ENCODE results near the gene MRPL41.
"Not testable (repeated sequence)": the region's sequence is repeated elsewhere in the genome, so short reads cannot be mapped to it uniquely, and the experiment has no call there.

Gene MRPL41

GRCh38 chr9:137521405-137521985 lies 30.2 kb upstream of the MRPL41 start:
- DNase-seq (ENCODE audit: low spot score) = no peak

- DNase-seq (ENCODE audit: low spot score) = no peak
These were observed 28.8 kb upstream of the MRPL41 start for GRCh38 chr9:137522746-137523455.

- no peak for DNase-seq (ENCODE audit: low spot score)
These were observed 27.3 kb upstream of the MRPL41 start for GRCh38 chr9:137524161-137524980.

DNA sequence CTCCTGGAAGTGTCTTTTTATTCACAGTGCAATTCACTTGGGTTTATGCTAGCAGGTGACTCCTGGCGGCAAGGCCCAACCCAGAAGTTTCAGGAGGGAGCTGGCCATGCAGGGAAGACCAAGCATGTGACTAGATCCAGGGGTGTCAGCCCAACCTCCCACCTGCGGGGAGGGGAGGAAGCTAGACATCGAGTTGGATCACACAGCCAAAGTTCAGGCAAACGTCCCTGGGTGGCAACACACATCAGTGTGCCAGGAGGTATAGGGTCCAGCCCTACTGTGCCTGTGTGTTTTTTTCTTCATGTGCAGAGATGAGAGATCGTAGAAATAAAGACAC lies 26.7 kb upstream of the MRPL41 start:
- no peak for DNase-seq (ENCODE audit: low spot score)

DNA sequence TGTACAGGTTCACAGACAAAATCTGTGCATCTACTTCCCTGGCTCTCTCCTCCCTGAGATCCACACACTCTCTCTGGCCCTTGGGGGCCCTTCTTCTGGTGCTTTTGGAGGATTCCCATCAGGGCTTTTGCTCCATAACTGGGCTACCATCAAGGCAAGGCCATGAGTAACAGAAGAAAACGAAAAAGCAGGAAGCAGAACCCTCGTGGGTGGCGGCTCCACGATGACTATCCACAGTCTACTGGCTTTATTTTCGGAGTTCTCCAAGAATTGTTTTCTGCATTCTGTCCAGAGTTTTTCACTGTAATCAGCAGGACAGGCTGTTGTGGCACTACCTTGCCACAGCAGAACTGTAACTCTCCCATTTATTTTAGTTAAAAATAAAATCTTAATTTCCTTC lies 21.3 kb upstream of the MRPL41 start:
- DNase-seq (ENCODE audit: low spot score) = no peak

DNA sequence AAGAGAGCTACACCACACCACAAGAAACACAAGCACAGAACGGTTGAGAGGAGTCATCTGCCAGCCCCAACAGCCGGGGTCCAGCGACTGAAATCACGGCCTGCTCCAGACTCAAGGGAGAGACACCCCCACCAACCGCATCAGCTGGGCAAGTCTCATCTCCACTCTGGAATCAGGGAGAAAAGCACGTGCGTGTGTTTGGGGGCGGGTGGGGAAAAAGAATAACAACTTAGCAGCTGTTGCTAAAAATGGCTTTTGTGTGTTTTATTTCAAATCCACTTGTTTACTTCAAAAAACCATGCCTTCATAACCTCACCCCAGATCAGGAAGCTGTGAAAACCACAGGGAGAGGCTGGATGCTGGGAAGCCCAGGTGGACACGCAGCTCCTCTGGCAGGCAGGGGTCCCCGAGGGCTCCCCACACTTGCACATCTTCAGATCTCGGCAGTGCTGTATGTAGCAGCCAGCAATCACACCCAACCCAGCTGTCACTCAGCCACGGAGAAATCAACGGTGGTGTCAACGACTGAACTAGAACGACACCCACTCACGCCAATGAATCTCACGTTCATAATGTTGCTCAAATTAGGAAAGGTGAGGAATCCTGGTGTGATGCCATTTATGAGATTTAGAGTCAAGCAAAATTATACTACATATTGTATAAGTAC lies 20.4 kb upstream of the MRPL41 start:
- DNase-seq (ENCODE audit: low spot score) = no peak

- DNase-seq (ENCODE audit: low spot score) = not testable (repeated sequence)
These were observed 18.7 kb upstream of the MRPL41 start for GRCh38 chr9:137532891-137533468.

- DNase-seq (ENCODE audit: low spot score) = peak; percentile 91
These were observed 17.2 kb upstream of the MRPL41 start for GRCh38 chr9:137534256-137535119.

- DNase-seq (ENCODE audit: low spot score) = no peak
These were observed 16.6 kb upstream of the MRPL41 start for GRCh38 chr9:137535120-137535428.

GRCh38 chr9:137536594-137537131 lies 15.0 kb upstream of the MRPL41 start:
- DNase-seq (ENCODE audit: low spot score) = not testable (repeated sequence)

DNA sequence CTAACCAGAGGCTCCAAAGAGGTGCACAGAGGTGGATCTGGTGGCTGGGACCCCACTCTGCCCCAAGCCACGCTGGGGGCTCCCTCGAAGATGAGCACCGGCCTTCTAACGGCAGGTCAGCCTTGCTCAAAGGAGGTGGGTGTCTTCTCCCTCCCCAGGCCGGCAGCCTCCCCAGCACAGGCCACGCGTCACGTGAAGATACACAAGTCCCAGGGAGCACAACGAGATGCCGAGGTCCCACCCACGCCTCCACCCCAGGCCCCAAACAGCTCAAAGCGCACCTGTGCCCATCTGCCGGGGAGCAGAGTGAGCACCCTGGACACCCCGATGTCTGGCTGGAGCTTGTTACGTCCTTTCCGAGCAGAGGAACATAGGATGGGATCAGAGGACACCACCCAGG lies 13.6 kb upstream of the MRPL41 start:
- no peak for DNase-seq (ENCODE audit: low spot score)

GRCh38 chr9:137540536-137540935 lies 11.1 kb upstream of the MRPL41 start:
- no peak for DNase-seq (ENCODE audit: low spot score)

DNA sequence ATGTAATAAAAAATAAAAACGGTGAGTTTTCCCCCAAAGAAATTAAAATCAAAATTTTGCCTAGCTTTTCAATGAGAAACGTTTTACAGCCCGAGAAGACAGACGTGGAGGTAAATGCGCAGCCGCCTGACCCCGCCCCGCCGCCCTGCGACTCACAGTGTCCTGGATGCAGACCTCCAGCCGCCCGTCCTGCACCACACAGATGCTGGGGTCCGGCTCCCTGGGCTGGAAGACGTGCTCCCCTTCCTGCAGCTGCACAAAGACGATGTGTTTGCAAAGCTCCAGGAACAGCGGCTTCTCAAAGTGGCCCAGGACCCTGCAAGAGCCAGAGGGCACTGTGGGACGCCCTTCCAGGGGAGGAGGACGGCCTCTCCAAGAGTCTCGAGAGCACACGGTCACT lies 9.2 kb upstream of the MRPL41 start:
- DNase-seq (ENCODE audit: low spot score) = no peak

- DNase-seq (ENCODE audit: low spot score) = no peak
These were observed 8.3 kb upstream of the MRPL41 start for GRCh38 chr9:137543237-137543963.

DNA sequence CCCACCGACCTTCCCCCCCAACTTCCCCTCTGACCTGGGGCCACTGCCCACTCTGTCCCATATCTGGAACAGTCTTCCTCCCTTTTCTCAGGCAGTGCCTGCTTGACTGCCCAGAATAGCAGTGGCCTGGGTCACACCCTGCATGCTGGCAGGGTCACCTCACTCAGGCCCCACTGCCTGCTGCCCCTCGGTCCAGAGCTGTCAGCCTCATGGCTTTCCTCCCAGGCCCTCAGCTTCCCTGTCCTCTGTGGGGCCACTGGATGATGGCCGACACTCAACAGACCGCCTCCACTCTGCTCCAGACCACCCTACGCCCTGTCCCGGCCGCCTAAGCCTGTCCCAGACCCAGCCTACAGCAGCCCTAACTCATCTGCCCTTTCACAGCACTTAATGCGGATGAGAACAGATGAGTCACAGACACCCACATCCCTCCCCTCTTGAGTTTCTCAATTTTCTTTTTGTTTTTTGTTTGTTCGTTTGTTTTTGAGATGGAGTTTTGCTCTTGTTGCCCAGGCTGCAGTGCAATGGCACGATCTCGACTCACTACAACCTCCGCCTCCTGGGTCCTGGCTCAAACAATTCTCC lies 7.4 kb upstream of the MRPL41 start:
- no peak for DNase-seq (ENCODE audit: low spot score)

GRCh38 chr9:137545123-137545522 lies 6.6 kb upstream of the MRPL41 start:
- no peak for DNase-seq (ENCODE audit: low spot score)

DNA sequence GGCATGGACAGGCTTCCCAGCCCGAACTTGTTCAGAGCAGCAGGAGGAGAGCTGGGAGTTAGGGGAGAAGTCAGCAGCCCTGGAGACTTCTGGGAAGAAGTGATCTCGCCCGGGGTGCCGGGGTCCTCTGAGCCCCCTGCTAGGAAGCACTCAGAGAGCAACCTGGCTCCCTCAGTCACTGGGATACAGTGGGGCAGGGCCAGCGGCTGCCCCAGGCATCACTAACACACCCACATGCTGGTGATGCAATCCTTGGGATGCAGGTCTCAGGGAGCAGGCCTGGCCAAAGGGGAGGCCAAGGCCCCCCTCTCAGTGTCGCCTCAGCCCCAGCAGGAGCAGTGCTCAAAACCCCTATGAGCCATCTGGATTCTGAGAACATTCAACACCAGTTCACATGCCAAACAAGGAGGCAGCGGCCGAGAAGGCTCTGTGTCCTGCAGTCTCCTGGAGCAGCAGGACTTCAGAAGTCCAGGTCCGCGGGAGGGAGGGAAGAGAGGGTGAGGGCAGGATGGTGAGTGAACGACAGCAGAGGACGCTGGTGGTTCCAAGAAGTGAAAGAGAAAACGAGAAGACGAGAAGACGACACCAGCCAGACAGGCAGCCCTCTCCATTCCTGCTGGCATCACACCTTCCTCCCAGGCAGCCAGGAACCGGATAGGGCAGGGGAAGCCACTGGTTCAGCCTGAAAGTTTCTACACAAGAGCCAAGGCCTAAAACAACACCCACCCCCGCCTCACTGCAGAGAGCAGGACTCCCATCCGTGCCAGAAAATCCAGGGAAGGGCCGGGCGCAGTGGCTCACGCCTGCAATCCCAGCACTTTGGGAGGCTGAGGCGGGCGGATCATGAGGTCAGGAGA lies 3.8 kb upstream of the MRPL41 start:
- no peak for DNase-seq (ENCODE audit: low spot score)

DNA sequence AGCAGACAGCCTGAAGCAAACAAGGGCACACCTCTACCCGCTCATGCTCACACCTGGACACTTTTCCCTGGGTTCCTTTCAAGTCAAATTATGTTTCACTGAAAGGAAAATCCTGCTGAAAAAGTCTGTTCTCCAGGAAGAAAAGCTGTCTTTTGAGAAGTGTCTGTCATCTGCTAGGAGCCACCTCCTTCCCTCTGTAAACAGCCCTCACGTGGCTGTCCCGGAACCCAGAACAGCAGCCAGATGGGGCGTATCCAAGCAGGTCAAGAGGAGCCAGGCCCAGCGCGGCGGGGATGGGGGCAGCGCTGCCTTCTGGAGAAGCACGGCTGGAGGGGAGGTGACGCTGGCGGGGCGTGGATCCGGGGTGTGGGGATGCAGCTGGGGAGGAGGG lies 1.5 kb upstream of the MRPL41 start, which contains the start of gene PNPLA7:
Gene PNPLA7 (minus strand): TSS at position 172 of the 391 bp plus-strand sequence. CDS start 205 bp downstream, outside the sequence.
- peak; percentile 90 for DNase-seq (ENCODE audit: low spot score)

GRCh38 chr9:137550958-137551263 lies 768 bp upstream of the MRPL41 start:
- DNase-seq (ENCODE audit: low spot score) = not testable (repeated sequence)
